GM06990 (cell line): ENCODE data around the gene AQP6.

Experiments
- DNase-seq: peaks from one replicate; pipeline ENCODE4 v3.0.0-alpha.2; 2011; ENCODE audit not compliant: insufficient read length; ENCODE audit errors: extremely low read depth
- H3K27me3 ChIP-seq: replicated peaks from 2 replicates; pipeline ENCODE4 v1.6.0; 2011; ENCODE audit warnings: low read length; ENCODE audit not compliant: control insufficient read depth, insufficient read depth
- H3K36me3 ChIP-seq: 2 replicates; pipeline ENCODE4 v1.5.1; 2011; ENCODE audit warnings: low read length; ENCODE audit not compliant: control insufficient read depth, insufficient read depth
- H3K4me3 ChIP-seq: replicated peaks from 2 replicates; pipeline ENCODE4 v1.5.1; 2011; ENCODE audit warnings: low read depth, mild to moderate bottlenecking, control low read depth, low read length
- TF ChIP-seq, protein P1 (sequence below): IDR thresholded peaks from 2 replicates; pipeline ENCODE4 v1.5.1; 2011; ENCODE audit warnings: low read length, control low read depth, mild to moderate bottlenecking, inconsistent platforms; ENCODE audit not compliant: insufficient read depth, poor library complexity, severe bottlenecking

AQP6 gene

DNA sequence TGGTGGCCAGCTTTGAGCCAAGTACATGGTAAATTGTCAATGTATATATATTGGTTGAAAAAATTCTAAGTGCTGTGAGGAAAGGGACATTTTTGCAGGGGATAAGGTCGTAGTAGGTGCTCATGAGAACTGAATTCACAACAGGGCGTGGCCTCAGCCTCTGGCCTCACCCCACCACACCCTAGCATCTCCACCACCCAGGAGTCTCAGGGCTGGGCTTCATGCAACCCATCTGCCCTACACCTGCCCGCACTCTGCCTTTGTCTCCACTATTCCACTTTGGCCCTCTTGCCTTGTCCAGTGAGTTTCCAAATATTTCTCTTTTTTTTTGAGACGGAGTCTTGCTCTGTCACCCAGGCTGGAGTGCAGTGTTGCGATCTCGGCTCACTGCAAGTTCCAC, 44.3 kb upstream of the AQP6 start:
- DNase-seq, result no peak
- Histone ChIP-seq H3K4me3 (no peak overlapping the region), H3K36me3 (no peaks in the 10 kb centered on the region), H3K27me3 (no peaks in the 10 kb centered on the region)
- TF ChIP-seq, protein P1, sequence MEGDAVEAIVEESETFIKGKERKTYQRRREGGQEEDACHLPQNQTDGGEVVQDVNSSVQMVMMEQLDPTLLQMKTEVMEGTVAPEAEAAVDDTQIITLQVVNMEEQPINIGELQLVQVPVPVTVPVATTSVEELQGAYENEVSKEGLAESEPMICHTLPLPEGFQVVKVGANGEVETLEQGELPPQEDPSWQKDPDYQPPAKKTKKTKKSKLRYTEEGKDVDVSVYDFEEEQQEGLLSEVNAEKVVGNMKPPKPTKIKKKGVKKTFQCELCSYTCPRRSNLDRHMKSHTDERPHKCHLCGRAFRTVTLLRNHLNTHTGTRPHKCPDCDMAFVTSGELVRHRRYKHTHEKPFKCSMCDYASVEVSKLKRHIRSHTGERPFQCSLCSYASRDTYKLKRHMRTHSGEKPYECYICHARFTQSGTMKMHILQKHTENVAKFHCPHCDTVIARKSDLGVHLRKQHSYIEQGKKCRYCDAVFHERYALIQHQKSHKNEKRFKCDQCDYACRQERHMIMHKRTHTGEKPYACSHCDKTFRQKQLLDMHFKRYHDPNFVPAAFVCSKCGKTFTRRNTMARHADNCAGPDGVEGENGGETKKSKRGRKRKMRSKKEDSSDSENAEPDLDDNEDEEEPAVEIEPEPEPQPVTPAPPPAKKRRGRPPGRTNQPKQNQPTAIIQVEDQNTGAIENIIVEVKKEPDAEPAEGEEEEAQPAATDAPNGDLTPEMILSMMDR, result no peak

DNA sequence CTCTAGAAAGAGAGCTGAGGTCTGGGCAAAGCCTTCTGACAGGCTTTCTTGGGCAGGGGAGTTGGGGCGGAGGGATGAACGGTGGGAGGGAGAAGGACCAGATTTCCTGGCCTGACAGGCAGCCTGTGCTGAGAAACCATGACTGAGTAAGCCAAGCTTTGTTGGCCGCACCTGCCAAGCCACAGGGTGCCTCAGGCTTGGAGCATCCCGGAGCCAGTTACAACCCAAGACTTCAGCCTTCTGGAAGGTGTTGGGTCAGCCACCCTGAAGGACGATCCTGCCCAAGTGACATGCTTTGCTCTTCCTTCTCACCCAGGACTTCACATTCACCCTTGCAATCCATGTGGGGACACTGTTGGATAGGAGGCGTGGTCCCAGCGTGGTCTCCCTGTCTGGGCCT, 43.2 kb upstream of the AQP6 start:
- DNase-seq, result no peak
- TF ChIP-seq, protein P1, result no peak
- H3K27me3 ChIP-seq, result no peaks in the 10 kb centered on the region
- no peak overlapping the region for H3K4me3 ChIP-seq
- no peaks in the 10 kb centered on the region for H3K36me3 ChIP-seq

DNA sequence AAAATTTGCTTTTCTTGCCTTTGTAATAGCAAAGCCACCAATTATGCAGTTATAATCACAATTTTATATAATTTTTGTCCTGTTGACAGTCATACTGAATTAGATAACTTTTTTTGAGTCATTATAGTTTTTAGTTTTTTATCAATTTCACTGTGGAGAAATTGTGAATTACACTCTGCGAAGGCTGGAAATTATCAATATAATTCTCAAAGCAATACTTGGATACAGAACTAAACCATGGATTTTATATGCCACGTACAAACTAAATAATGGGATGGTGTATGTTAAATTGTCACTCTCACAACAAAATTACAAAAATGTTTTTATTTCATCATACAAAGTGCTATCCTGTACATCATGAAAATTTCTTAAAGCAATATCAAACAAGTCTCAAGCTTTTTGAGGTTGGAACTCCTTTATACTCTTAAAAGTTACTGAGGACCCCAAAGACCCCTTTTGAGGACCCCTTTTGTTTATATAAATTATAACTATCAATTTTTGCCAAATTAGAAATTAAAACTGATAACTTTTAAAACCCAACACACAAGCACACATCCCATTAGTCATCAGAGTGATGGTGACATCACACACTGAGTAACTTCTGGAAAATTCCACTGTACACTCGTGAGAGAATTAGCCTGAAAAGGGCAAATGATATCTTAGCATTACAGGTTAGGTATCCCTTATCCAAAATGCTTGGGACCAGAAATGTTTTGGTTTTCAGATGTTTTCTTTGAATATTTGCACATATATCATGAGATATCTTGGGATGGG, 42.0 kb upstream of the AQP6 start:
- no peaks in the 10 kb centered on the region for H3K36me3 ChIP-seq
- no peak overlapping the region for H3K4me3 ChIP-seq
- no peak for DNase-seq
- no peaks in the 10 kb centered on the region for H3K27me3 ChIP-seq
- TF ChIP-seq, protein P1, result no peak

DNA sequence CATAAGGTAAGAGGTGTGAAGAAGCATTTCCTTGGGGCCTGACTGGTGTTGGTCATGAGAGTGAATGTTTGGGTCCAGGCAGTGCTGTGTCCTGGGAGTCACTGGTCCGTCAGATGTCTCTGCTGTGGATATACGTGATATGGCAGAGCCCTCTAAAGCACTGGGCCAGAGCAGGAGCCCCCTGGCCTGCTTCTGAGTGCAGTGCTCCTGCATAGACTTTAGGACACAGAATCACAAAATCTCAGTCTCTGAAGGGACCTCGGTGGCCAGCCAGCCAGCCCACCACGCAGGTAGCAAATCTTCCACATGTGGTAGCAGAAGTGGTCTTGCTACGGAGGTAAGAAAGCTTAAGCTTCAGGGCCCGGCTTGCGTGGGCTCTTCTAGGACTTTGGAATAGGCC, 40.7 kb upstream of the AQP6 start:
- no peak for DNase-seq
- H3K36me3 ChIP-seq, result no peaks in the 10 kb centered on the region
- H3K27me3 ChIP-seq, result no peaks in the 10 kb centered on the region
- no peak overlapping the region for H3K4me3 ChIP-seq
- TF ChIP-seq, protein P1, result no peak

DNA sequence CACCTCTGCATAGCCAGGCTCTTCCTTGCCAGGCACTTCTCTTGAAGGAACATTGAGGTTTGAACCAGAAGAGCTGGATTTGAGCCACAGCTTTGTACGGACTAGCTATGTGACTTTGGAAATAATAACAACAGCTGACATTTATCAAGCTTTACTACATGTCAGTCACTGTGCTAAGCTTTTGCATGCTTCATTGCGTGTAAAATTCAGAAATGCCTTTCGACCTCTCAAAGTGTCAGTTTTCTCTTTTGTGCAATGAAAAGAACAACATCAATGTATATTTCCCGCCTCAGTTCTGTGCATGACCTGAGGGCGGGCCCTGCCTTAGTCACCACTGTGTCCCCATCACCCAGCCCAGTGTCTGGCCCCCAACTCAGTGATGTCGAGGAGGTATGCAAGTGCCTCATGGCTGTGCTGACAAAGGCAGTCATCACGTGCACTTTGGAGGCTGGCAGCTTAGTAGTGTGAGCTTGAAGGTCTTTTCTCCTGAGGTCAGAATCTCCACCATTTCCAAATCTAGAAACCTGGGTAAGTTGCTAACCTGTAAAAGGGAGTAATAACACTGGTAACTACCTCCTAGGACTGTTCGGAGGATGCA, 40.1 kb upstream of the AQP6 start:
- TF ChIP-seq, protein P1, result no peak
- no peak for DNase-seq
- Histone ChIP-seq H3K27me3 (no peaks in the 10 kb centered on the region), H3K4me3 (no peak overlapping the region), H3K36me3 (no peaks in the 10 kb centered on the region)
